ENCODE measurements around the gene MCOLN1.

Gene MCOLN1

GRCh38 chr19:7478843-7479227 lies 43.6 kb upstream of the MCOLN1 start:
- TF ChIP-seq CTCF (conservative IDR thresholded peaks at IDR 0.05; ENCODE audit: low read depth, low read length), result no peak
- no peak overlapping the region for H3K4me3 ChIP-seq (ENCODE audit: low read length)
- DNase-seq (ENCODE audit: low read depth), result no peak

- no peak for TF ChIP-seq CTCF (conservative IDR thresholded peaks at IDR 0.05; ENCODE audit: low read depth, low read length)
- no peak for DNase-seq (ENCODE audit: low read depth)
- H3K4me3 ChIP-seq (ENCODE audit: low read length), result no peak overlapping the region
Observed at GRCh38 chr19:7480222-7480969, 42.0 kb upstream of the MCOLN1 start.

GRCh38 chr19:7480970-7481255 lies 41.5 kb upstream of the MCOLN1 start:
- no peak for TF ChIP-seq CTCF (conservative IDR thresholded peaks at IDR 0.05; ENCODE audit: low read depth, low read length)
- no peak for DNase-seq (ENCODE audit: low read depth)
- H3K4me3 ChIP-seq (ENCODE audit: low read length), result no peak overlapping the region

- DNase-seq (ENCODE audit: low read depth), result no peak
Observed at GRCh38 chr19:7482584-7483439, 39.6 kb upstream of the MCOLN1 start.

GRCh38 chr19:7483720-7484201 lies 38.7 kb upstream of the MCOLN1 start:
- H3K4me3 ChIP-seq (ENCODE audit: low read length), result no peak overlapping the region
- TF ChIP-seq CTCF (conservative IDR thresholded peaks at IDR 0.05; ENCODE audit: low read depth, low read length), result no peak
- no peak for DNase-seq (ENCODE audit: low read depth)

More at GRCh38 chr19:7482584-7483439, 39.6 kb upstream of the MCOLN1 start:
- H3K4me3 ChIP-seq (ENCODE audit: low read length), result no peak overlapping the region
- TF ChIP-seq CTCF (conservative IDR thresholded peaks at IDR 0.05; ENCODE audit: low read depth, low read length), result no peak

- no peak overlapping the region for H3K4me3 ChIP-seq (ENCODE audit: low read length)
- no peak for DNase-seq (ENCODE audit: low read depth)
- TF ChIP-seq CTCF (conservative IDR thresholded peaks at IDR 0.05; ENCODE audit: low read depth, low read length), result no peak
Observed at GRCh38 chr19:7486923-7487322, 35.5 kb upstream of the MCOLN1 start.

Data from retinal pigment epithelial cell (primary cell).